CD1c-positive myeloid dendritic cell (primary cell): Measurements from ENCODE around the gene APBA1.

Experiments
- DNase-seq: peaks from one replicate; pipeline ENCODE4 v3.0.0-alpha.2; 2016; ENCODE audit errors: extremely low spot score

The APBA1 gene

DNA sequence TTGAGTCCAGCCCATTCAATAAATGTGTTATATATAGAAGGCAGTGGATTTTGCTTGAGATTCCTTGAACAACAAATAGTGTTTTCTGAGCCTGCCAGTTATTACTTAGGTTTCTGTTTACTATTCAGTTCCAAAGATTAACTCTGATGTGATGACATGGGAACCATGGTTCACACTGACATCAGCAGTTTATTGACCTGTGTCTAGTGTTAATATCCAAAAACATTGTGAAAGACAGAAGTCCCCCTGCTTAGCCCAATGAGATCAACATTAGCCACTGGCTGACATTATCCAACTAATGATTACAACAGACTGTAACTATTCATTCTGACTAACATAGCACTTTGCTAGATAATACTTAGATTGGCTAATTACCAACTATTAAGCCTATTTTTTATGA is 14.9 kb downstream of the APBA1 start:
- no peak for DNase-seq

DNA sequence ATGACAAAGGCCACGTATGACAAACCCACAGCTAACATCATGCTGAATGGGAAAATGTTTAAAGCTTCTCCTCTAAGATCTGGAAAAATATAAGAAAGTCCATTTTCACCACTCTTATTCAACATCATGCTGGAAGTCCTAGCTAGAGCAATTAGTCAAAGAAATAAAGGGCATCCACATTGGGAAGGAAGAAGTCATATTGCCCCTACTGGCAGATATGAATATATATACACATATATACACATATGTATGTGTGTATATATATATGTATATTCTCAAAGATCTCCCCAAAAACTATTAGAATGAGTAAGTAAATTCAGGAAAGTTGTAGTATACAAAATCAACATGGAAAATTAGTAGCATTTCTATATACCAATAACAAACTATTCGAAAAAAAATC is 17.1 kb downstream of the APBA1 start:
- no peak for DNase-seq

DNA sequence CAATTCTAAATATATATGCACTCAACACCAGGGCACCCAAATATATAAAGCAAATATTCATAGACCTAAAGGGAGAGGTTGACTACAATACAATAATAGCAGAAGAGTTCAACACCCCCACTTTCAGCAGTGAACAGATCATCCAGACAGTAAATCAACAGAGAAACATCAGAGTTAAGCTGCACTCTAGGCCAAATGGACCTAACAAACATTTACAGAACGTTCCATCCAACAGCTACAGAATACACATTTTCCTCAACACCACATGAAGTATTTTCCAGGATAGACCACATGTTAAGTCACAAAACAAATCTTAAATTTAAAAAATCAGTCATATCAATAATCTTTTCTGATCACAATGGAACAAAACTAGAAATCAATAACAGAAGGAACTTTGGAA is 18.9 kb downstream of the APBA1 start:
- no peak for DNase-seq

DNA sequence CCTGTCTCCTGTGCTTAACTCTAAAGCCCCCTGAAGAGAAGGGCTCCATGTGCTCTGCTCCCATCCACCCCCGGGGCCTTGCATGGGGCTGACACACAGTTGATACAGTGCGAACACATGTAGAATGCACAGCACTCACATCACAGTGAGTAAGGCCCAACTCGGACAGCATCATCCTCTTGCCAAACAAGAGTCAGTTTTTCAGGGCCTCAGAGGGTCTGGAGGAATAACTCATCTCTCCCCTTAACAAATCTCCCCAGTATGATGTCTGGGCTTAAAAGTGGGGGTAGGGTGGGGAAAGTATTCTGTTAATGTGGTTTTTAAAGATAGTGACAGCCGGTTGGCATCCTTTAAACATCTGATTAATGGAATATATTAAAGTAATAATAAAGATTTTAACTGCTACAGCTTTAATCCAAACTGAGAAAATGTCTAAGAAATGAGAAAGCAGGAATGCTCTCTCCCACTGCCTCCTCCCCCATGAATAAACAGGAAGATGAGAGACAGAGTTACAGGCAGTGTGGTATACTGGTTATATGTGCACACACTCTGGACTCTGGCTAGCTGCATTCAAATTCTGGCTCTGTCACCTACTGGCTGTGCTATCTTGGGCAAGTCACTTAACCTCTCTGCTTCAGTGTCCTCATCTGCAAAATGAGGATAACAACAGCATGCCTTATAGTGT is 22.5 kb downstream of the APBA1 start:
- DNase-seq = no peak

DNA sequence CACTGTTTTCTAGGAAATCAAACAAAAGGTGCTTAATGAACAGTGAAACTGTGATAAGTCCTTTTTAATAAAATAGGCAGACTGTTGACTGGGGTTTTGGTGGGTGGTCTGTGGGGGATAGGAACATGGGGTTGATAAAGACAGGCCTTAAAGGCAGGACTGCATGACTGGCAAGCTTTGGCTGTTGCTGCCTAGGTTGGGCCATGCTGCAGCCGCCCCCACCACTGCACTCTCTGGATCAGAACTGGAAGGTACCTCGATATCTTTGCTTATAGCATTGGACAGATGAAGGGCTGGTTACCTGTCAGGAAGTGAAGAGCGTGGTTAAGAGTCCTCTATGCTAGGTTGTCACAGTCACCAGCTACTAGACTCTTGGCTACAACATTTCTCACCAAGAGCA is 24.4 kb downstream of the APBA1 start:
- no peak for DNase-seq

DNA sequence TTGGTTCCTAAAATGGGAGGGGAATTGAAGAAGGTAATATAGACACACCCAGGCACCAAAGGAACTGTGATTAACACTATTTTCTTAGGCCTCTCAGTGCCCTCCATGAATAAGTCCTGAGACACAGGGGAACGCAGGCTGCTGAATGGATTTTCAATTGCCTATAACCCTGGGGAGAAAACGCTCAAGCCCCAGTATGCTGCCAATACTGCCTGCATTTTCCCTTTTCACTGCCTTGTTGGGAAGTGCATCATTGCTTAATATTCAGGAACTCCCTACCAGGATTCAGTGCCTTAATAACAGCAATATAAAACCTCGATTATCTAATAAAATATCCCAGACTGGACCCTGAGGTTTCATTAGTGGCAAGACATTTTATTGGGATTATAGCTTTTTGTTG is 25.4 kb downstream of the APBA1 start:
- DNase-seq = no peak

DNA sequence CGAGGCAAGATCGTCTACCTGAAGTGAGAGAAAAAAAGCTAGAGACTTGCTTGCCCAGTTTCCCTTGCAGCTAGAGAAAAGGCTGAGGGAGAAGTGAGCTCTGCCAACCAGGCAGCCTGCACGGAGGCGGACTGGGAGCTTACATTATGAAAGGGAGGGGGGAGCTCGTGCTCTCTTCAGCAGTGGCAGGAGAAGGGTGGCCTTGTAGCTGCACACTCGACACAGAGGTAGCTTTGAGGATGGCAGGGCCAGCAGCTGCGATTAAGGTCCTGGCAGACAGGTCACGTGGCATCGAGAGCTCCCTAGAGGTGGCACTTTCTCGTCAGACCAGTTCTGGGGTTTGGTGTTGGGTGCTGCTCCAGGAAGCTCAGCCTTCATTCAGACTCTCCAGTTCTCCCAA is 26.7 kb downstream of the APBA1 start:
- no peak for DNase-seq

DNA sequence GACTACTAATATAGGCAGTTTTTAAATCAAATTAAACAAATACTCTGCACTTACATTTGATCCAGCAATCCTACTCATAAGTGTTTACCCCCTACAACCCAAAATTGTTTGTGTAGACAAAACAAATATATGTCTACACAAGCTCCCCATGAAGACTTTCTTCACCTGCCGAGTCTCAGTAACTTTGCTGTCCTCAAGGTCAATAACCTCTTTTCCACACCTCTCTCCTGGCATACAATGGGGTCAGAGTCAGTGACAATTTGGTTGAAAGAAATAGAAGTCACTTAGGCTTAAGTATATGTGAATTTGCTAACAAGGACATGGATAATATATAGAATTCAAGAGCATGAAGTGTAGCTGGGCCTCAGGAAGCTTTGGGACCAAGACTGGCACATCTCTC is 29.1 kb downstream of the APBA1 start:
- DNase-seq = no peak

DNA sequence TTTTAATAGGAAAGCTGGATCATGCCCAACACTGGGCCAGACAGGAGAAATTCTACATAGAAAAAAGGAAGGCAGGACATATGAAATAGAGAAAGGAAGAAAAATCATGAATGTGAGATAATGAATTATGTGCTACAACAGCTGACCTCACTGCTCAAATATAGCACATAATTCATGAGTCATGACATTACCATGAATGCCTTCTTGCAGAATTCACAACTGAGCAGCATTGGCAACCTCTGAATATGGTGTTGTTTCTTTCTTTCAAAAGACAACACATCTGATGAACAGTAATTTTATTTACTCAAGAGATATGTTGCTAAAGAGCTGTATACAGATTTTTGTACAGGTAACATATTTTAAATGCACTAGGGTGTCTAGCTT is 34.4 kb downstream of the APBA1 start:
- DNase-seq = no peak

DNA sequence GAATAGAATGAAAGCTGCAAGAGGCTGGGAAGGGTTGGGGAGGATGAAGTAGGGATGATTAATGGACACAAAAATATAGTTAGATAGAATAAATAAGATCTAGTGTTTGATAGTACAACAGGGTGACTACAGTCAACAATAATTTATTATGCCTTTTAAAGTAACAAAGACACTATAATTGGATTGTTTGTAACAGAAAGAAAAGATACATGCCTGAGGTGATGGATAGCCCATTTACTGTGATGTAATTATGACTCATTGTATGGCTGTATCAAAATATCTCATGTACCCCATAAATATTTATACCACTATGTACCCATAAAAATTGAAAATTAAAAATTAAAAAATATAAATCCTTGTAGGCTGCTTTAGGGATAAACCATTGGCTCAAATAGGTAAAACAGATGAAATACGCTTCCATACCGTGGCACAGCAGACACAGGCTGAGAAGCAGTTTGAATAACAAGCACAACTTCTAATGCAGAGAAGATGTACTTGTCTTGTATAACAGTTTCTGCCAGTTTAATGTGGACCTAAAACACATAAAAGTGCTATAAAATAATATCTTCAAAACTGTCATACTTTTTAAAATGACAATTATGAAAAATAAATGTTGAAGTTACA is 34.9 kb downstream of the APBA1 start:
- DNase-seq = no peak

DNA sequence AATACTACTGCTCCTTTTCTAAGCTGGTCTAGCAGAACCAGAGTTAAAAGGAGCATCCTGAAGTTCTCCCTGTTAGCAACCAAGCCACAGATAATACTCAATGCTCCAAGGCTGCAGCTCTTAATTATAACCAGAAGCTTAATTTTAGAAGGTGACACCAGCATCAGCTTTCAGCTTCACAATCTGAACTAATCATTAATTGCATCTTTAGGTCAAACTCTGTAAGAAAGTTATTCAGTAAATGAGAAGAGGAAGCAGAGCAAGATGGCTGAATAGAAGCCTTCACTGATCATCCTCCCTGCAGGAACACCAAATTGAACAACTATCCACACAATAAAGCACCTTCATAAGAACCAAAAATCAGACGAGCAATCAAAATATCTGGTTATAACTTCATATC is 38.5 kb downstream of the APBA1 start:
- DNase-seq = no peak

DNA sequence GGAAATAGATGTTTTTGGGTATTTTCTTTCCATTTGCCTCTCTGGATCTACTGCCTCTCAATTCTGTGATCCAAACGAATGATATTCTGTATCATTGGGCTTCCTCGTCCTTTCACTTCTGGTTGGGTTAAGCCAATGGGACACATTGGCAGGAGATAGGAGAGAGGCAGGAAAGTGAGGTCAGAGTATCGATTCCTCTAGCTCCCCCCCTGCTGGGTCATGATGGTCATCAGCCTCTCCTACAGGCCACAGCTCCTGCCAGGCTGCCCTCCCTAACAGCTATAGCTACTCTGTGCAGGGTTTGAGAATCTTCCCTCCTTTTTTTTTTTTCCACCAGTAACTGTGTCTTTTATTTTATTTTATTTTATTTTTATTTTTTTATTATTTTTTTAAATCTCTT is 39.4 kb downstream of the APBA1 start:
- DNase-seq = no peak

DNA sequence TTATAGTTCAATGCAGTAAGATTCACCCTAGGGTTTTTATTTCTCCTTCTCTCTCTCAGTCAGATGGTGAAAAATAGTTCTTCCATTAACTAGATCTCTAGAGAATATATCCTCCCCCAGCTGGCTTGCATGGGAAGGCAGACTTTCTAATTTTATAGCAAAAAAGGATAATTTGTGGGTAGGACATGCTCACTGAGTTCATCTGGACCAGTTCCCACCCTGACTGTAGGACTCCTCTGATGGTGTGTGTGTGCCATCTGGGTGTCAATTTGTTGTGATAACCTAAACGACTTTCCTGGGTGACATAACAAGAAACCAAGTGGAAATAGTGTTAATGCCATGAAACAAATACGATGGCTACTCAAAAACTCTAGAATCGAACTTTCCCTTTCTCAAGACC is 44.9 kb downstream of the APBA1 start:
- no peak for DNase-seq

DNA sequence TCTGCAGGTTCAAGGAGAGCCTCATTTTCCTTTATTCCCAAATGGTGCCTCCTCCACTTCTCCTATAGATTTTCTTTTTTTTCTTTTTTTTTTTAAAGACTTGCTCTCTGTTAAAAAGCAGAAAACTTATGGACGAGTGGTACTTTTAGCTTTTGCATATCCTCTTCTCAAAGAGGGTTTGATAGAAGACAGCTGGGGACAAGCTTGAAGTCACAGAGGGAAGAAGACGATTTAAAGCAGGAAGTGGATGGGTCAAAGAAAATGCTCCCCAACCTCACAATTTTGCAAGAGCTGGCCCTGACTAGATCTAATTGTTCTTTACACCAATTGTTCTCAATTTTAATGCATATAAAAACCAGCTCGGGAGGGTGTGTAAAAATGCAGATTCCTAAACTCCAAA is 48.9 kb downstream of the APBA1 start:
- no peak for DNase-seq

DNA sequence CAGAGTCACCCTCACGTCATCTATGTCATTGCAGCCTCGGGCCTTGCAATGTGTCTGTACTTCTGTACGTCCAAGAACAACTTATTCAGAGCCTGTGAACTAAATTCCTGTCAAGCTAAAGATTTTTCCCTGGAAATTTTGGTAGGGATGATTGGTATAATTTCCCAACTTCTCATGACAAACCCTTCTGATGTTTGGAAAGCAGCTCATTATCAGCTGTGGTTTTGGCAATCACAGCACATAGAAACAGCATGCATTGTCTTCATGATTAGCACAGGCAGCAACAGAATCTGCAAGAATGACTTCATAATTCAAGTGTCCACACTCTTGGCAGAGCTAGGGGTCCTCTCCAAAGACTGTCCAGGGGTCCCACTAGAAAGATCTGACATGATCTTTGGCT is 49.5 kb downstream of the APBA1 start:
- no peak for DNase-seq

DNA sequence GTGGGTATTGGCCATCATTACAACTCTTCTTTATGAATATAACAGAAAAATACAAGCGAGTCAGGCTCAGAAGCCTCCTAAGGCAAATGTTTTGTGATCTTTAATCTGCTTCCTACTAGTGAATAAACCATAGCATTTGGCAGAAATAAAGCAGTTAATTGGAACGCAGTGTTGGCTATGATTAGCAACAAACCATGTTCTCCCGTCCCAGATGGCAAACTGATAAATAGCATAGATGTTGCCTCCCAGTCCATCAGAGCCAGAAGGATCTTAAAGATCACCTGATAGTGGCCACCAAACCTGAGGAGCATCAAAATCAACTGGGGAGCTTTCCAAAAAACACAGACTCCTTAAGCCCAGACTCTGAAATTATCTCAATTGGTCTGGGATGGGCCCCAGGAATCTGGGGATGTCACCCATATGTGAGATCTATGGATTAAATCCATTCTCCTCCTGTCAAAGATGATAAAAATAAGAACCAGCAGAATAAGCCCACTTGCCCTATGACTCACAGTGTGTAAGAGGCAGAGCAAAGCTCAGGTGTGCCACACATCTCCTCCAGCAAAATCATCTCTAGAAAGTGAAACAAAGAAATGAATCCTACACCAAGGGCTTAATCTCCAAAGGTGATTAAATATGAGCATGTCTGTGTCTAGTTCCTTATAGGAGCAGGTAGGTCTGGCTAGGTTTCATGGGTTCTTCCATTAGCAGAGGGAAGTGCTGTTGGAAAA is 50.3 kb downstream of the APBA1 start:
- no peak for DNase-seq

DNA sequence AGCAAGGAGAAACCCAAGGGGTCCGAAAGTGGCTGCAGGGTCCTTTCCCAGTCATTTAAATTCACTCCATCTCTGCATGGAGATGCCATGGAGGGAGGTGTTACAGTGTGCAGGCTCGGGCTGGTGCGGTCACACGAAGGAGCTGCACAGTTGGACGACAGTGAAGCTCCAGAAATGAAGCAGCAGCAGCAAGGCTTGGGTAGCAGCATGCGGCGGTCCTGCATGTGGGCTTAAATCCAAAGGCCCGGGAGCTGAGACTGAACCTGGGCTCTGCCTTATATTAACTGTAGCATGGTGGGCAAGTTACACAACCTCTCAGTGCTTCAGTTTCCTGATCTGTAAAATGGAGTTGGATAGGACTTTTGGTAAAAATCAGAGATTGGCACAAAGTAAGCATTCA is 51.4 kb downstream of the APBA1 start:
- no peak for DNase-seq

DNA sequence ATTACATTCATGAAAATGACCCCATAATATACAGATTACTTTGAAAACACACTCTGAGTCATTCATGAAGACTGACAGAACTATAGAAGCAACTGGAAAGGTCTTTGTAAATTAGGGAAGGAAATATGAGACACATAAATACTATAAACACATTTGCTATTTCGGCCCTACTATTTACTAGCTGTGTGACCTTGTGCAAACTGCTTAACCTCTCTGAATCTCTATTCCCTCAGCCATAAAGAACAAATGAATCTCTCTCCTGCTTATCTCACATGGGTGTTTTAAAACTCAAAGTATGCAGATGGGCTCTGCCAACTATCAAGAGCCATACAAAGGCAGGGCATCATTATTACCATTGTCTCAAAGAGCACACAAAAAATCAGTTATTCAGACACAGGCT is 52.9 kb downstream of the APBA1 start:
- DNase-seq = no peak

DNA sequence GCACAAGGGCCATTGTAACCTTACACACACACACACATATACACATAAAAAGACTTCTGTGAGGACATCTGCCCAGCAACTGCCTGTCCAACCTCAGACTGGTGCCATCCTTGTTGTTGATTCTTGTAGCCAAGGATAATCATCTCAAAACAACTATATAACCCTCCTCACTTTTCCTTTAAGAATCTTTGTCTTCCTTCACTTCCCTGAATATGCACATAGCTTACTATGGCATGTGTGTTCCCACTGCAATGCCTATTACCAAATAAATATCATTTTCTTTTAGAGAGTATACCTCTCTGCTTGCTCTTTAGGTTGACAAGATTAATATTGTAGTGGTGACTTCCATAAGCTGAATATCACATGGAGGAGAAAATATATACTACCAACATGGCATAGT is 55.2 kb downstream of the APBA1 start:
- DNase-seq = no peak

DNA sequence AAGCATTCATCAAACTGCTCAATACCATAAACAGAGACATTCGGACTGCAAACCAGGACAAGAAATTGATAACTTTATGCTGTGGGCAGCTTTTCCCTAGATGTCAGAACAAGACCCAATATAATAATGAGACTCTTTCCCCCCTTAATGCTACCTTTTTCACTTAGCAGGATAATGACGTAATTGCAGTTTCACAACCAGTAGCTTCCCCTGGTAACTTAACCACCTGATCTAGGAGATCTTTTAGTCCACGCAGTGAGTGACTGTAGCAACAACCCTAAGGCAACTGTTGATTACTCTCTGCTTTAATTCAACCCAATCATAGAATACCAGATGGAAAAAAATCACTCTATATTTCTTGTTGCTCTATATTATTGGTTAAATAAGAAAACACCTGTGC is 56.3 kb downstream of the APBA1 start:
- DNase-seq = no peak

DNA sequence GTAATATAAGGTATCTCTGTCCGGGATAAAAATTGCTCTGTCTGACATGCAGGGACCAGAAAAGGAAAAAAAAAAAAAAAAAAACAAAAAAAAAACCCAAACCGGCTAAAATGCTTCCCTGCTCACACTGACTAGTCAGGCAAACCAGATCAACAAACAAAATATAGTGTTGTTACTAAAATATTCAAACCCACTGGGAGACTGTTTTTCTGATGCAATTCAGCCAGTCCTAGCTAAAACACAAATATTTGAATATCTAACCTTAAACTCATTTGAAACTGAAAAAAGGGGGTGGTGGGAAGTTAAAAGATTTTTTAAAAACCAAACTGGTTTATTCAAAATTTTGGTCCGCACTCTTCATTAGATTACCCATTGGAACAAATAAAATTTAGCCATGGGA is 61.0 kb downstream of the APBA1 start:
- DNase-seq = no peak

DNA sequence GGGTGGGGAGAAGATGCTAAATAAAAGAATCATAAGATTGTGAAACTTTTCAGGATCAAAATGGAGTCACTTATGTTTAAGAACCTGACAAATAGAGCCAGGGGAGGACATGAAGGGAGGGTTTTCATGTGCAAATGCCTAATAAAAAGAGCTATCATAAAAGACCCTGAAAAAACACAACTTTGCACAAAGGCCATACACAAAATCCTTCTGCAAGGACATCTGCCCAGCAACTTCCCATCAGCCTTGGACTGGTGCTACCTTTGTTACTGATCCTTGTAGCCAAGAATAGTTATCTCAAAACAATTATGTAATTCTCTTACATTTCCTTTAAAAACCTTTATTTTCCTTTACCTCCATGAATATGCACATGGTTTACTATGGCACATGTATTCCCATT is 63.0 kb downstream of the APBA1 start:
- DNase-seq = no peak

DNA sequence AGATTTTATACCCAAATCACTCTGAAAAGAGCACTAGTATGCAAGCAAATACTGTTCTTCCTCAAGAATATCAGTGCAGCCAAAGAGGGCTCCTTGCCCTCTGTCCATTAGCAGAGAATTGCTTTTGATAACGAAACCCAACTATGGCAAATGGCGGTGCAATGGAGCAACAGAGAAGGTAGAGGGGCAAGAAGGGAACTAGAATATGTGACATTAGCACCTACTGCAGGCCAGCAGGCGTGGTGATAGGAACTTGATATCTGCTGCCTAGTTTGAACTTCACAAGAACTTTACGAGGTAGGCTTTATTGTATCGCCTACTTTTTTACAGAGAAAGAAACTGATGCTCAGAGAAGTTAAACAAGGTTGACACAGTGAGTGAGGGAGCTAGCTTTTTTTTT is 66.1 kb downstream of the APBA1 start:
- DNase-seq = no peak

DNA sequence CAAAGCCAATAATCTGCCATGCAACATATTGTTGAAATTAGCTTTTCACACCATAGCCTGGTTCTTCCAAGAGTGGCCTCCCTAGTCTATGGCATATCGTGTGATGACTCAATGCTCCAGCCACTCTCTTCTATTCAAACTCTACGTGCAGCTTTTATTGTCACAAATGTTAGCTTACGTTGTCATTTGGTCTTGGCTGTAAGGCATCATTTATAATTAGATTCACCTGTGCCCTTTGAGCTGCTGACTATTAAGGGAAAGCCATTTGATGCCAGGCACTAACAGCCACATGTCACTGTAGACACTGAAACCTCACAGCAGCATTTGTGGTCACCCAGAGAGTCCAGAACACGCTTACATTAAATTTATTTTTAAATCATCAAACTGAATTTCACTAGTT is 66.8 kb downstream of the APBA1 start:
- no peak for DNase-seq
